Parathyroid adenoma (tissue), 2 donors: ENCODE data around the gene OR52K2.

Experiments
- H2AFZ ChIP-seq: fragments of 300-600 bp; sonication (generic); one replicate; pipeline ENCODE4 v1.7.0; 2017; ENCODE audit warnings: antibody characterized with exemption, mild to moderate bottlenecking
- H3K27ac ChIP-seq: fragments of 300-600 bp; sonication (generic); one replicate; pipeline ENCODE4 v1.7.0; 2017
- H3K27me3 ChIP-seq: fragments of 300-600 bp; sonication (generic); one replicate; pipeline ENCODE4 v1.7.0; 2017; ENCODE audit warnings: low read length; ENCODE audit not compliant: control insufficient read depth, insufficient read depth
- H3K36me3 ChIP-seq: fragments of 300-600 bp; sonication (generic); one replicate; pipeline ENCODE4 v1.7.0; 2017; ENCODE audit warnings: low read length; ENCODE audit not compliant: control insufficient read depth, insufficient read depth
- H3K4me1 ChIP-seq: fragments of 300-600 bp; sonication (generic); one replicate; pipeline ENCODE4 v1.7.0; 2017; ENCODE audit warnings: control low read depth
- H3K4me2 ChIP-seq: fragments of 300-600 bp; sonication (generic); one replicate; pipeline ENCODE4 v1.7.0; 2017; ENCODE audit warnings: low read length
- H3K4me3 ChIP-seq: fragments of 300-600 bp; sonication (generic); one replicate; pipeline ENCODE4 v1.7.0; 2017; ENCODE audit warnings: low read depth, low read length
- H3K79me2 ChIP-seq: fragments of 300-600 bp; sonication (generic); one replicate; pipeline ENCODE4 v1.7.0; 2017; ENCODE audit warnings: control low read depth
- H3K9ac ChIP-seq: fragments of 300-600 bp; sonication (generic); one replicate; pipeline ENCODE4 v1.7.0; 2017; ENCODE audit warnings: mild to moderate bottlenecking
- H3K9me3 ChIP-seq: fragments of 300-600 bp; sonication (generic); one replicate; pipeline ENCODE4 v1.7.0; 2017; ENCODE audit warnings: low read length; ENCODE audit not compliant: control insufficient read depth
- TF ChIP-seq, protein P1 (sequence below): fragments of 300-600 bp; sonication (generic); IDR thresholded peaks from one replicate; pipeline ENCODE4 v1.7.0; 2017; ENCODE audit warnings: antibody characterized with exemption, mild to moderate bottlenecking
- donor health status: primary hyperparathyroidism.

OR52K2 gene

DNA sequence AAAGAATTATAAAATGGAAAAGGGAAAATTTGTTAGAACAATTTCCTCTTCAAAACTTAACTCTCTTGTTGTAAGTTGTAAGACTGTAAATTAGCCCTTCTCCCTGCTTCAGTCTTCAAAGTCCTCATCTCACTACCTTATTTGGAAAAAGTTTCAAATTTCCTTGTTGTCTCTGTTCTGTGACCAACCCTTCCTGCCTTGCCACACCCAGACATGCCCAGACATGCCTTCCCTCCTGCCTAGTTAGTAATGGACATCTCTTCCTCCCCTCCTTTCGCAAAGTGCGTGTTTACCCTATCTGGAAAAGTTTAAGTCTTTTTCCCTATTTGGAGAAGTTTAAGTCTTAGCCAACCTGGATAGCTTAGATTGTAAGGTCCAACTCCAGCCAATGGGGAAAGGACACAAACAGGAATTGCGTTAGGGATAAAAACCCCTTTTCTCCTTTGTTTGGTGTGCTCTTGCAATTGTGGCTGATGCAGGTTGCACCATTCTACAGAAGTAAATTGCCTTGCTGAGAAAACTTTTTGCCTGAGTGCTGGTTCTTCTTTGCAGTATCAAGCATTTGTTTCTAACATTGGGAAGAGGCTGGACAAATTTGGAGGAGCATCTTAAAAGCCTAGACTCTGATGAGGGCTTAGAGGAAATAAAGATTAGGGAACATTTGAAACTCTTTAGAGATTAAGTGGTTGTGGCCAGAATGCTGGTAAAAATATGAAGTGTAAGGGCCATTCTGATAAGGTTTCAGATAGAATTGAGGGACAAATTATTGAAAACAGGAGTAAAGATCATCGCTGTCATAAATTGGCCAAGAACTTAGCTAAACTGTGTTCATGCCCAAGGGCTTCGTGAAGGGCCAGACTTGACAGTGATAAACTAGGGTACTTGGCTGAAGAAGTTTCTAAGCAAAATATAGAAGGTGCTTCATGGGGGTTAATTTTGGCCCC is 15.4 kb downstream of the OR52K2 start:
- no peak overlapping the region for H3K27ac ChIP-seq
- no peak overlapping the region for H3K4me2 ChIP-seq
- no peaks in the 10 kb centered on the region for H3K4me1 ChIP-seq
- no peak overlapping the region for H3K4me3 ChIP-seq
- no peaks in the 10 kb centered on the region for H3K27me3 ChIP-seq
- no peaks in the 10 kb centered on the region for H3K79me2 ChIP-seq
- no peak overlapping the region for H2AFZ ChIP-seq
- no peak overlapping the region for H3K9ac ChIP-seq
- H3K9me3 ChIP-seq, result no peaks in the 10 kb centered on the region
- TF ChIP-seq, protein P1, sequence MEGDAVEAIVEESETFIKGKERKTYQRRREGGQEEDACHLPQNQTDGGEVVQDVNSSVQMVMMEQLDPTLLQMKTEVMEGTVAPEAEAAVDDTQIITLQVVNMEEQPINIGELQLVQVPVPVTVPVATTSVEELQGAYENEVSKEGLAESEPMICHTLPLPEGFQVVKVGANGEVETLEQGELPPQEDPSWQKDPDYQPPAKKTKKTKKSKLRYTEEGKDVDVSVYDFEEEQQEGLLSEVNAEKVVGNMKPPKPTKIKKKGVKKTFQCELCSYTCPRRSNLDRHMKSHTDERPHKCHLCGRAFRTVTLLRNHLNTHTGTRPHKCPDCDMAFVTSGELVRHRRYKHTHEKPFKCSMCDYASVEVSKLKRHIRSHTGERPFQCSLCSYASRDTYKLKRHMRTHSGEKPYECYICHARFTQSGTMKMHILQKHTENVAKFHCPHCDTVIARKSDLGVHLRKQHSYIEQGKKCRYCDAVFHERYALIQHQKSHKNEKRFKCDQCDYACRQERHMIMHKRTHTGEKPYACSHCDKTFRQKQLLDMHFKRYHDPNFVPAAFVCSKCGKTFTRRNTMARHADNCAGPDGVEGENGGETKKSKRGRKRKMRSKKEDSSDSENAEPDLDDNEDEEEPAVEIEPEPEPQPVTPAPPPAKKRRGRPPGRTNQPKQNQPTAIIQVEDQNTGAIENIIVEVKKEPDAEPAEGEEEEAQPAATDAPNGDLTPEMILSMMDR, result no peak
- H3K36me3 ChIP-seq, result no peaks in the 10 kb centered on the region

DNA sequence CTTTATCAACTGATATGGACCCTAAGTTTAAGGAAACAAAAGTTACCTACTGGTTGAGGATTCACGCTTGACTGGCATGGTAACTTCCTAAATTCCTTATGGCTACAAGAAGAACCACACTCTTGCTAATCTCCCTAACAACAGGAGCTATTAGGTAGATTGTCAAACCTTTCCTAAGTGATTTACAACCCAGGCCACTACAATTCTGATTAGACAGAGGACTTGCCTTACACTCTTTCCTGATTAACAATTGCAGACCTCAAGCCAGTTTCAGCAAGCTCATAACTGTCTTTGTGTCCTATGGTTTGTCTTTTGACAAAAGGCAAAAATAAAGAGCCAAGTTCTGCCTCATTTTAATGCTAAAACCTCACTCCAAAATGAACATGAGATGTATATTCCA is 16.3 kb downstream of the OR52K2 start:
- H3K4me2 ChIP-seq, result no peak overlapping the region
- H3K4me3 ChIP-seq, result no peak overlapping the region
- H3K27me3 ChIP-seq, result no peaks in the 10 kb centered on the region
- H3K4me1 ChIP-seq, result no peaks in the 10 kb centered on the region
- no peaks in the 10 kb centered on the region for H3K36me3 ChIP-seq
- H3K9ac ChIP-seq, result no peak overlapping the region
- TF ChIP-seq, protein P1, result no peak
- no peaks in the 10 kb centered on the region for H3K79me2 ChIP-seq
- no peaks in the 10 kb centered on the region for H3K9me3 ChIP-seq
- H3K27ac ChIP-seq, result no peak overlapping the region
- H2AFZ ChIP-seq, result no peak overlapping the region

DNA sequence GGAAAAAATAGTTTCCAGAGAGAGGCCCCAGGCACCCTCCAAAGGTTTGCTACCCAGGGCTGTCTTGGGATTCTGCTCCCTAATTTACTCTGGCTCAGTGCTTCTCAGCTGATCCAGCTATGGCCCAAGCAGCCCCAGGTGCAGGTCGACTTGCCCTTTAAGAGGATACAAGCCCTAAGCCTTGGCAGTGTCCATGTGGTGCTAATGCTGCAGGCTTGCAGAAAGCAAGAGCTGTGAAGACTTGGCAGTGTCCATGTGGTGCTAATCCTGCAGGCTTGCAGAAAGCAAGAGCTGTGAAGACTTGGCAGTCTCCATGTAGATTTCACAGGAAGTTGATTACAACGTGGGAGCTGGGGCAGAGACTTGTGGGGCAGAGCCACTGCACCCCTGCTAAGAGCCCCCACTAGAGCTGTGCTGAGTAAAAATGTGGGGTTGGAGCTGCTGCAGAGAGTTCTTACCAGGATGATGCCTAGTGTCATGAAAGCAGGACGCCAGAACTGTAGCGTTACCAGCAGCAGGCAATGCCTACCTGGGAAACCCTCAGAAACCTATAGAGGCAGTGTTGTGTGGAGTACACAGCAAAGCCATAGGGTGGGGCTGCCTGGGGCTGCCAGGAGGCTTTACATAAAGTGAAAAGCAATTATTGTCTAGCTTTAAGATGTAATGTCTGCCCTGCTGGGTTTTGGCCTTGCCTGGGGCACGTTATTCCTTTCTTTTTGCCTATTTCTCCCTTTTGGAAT is 17.2 kb downstream of the OR52K2 start:
- Histone ChIP-seq H3K4me1 (no peaks in the 10 kb centered on the region), H3K36me3 (no peaks in the 10 kb centered on the region), H3K27me3 (no peaks in the 10 kb centered on the region), H3K4me2 (no peak overlapping the region), H3K9ac (no peak overlapping the region), H3K27ac (no peak overlapping the region), H2AFZ (no peak overlapping the region), H3K79me2 (no peaks in the 10 kb centered on the region), H3K9me3 (no peaks in the 10 kb centered on the region), H3K4me3 (no peak overlapping the region)
- TF ChIP-seq, protein P1, result no peak

DNA sequence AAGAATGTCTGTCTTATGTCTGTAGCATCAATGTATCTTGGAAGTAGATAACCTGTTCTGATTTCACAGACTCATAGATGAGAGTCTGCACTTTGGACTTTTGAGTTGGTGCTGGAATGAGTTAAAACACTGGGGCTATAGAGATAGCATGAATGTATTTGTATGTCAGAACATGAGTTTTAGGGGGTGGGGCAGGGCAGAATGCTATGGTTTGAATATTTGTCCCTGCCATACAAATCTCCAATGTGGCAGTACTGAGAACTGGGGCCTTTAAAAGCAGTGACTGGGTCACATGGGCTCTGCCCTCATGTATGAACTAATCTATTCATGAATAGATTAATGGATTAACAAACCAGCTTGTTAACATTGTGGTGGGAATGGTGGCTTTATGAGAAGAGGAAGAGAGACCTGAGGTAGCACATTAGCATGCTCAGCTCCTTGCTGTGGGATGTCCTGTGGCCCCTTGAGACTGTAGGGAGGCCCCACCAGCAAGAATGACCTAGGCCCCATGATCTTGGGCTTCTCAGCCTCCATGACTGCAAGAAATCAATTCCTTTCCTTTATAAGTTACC is 17.9 kb downstream of the OR52K2 start:
- no peak overlapping the region for H3K4me3 ChIP-seq
- no peaks in the 10 kb centered on the region for H3K4me1 ChIP-seq
- no peak overlapping the region for H3K9ac ChIP-seq
- TF ChIP-seq, protein P1, result no peak
- H3K4me2 ChIP-seq, result no peak overlapping the region
- no peak overlapping the region for H3K27ac ChIP-seq
- no peaks in the 10 kb centered on the region for H3K27me3 ChIP-seq
- no peak overlapping the region for H2AFZ ChIP-seq
- H3K79me2 ChIP-seq, result no peaks in the 10 kb centered on the region
- no peaks in the 10 kb centered on the region for H3K36me3 ChIP-seq
- H3K9me3 ChIP-seq, result no peaks in the 10 kb centered on the region
